Measurements from ENCODE around the gene NEGR1.

GRCh38 chr1:71461416-71461815, 820.9 kb downstream of the NEGR1 start:
- TF ChIP-seq JUND (IDR thresholded peaks at IDR 0.05) (no peak), YY1 (IDR thresholded peaks at IDR 0.05) (no peak), RAD21 (IDR thresholded peaks at IDR 0.05) (no peak), ATF3 (IDR thresholded peaks at IDR 0.05) (no peak), SP1 (IDR thresholded peaks at IDR 0.05) (no peak), GABPA (IDR thresholded peaks at IDR 0.05 in 1 of 2, conservative IDR thresholded peaks at IDR 0.05 in 1 of 2) (no peak), MAX (IDR thresholded peaks at IDR 0.05) (no peak), TAF1 (conservative IDR thresholded peaks at IDR 0.05) (no peak), FOXA1 (IDR thresholded peaks at IDR 0.05) (no peak), EGR1 (IDR thresholded peaks at IDR 0.05; ENCODE audit: low read depth in 2 of 2) (no peak)
- TF ChIP-seq, protein P1, sequence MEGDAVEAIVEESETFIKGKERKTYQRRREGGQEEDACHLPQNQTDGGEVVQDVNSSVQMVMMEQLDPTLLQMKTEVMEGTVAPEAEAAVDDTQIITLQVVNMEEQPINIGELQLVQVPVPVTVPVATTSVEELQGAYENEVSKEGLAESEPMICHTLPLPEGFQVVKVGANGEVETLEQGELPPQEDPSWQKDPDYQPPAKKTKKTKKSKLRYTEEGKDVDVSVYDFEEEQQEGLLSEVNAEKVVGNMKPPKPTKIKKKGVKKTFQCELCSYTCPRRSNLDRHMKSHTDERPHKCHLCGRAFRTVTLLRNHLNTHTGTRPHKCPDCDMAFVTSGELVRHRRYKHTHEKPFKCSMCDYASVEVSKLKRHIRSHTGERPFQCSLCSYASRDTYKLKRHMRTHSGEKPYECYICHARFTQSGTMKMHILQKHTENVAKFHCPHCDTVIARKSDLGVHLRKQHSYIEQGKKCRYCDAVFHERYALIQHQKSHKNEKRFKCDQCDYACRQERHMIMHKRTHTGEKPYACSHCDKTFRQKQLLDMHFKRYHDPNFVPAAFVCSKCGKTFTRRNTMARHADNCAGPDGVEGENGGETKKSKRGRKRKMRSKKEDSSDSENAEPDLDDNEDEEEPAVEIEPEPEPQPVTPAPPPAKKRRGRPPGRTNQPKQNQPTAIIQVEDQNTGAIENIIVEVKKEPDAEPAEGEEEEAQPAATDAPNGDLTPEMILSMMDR (IDR thresholded peaks at IDR 0.05; ENCODE audit: low read depth, low read length, missing input control), result no peak
- TF ChIP-seq, protein P2, sequence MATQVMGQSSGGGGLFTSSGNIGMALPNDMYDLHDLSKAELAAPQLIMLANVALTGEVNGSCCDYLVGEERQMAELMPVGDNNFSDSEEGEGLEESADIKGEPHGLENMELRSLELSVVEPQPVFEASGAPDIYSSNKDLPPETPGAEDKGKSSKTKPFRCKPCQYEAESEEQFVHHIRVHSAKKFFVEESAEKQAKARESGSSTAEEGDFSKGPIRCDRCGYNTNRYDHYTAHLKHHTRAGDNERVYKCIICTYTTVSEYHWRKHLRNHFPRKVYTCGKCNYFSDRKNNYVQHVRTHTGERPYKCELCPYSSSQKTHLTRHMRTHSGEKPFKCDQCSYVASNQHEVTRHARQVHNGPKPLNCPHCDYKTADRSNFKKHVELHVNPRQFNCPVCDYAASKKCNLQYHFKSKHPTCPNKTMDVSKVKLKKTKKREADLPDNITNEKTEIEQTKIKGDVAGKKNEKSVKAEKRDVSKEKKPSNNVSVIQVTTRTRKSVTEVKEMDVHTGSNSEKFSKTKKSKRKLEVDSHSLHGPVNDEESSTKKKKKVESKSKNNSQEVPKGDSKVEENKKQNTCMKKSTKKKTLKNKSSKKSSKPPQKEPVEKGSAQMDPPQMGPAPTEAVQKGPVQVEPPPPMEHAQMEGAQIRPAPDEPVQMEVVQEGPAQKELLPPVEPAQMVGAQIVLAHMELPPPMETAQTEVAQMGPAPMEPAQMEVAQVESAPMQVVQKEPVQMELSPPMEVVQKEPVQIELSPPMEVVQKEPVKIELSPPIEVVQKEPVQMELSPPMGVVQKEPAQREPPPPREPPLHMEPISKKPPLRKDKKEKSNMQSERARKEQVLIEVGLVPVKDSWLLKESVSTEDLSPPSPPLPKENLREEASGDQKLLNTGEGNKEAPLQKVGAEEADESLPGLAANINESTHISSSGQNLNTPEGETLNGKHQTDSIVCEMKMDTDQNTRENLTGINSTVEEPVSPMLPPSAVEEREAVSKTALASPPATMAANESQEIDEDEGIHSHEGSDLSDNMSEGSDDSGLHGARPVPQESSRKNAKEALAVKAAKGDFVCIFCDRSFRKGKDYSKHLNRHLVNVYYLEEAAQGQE (IDR thresholded peaks at IDR 0.05), result no peak
- TF ChIP-seq, protein P3, sequence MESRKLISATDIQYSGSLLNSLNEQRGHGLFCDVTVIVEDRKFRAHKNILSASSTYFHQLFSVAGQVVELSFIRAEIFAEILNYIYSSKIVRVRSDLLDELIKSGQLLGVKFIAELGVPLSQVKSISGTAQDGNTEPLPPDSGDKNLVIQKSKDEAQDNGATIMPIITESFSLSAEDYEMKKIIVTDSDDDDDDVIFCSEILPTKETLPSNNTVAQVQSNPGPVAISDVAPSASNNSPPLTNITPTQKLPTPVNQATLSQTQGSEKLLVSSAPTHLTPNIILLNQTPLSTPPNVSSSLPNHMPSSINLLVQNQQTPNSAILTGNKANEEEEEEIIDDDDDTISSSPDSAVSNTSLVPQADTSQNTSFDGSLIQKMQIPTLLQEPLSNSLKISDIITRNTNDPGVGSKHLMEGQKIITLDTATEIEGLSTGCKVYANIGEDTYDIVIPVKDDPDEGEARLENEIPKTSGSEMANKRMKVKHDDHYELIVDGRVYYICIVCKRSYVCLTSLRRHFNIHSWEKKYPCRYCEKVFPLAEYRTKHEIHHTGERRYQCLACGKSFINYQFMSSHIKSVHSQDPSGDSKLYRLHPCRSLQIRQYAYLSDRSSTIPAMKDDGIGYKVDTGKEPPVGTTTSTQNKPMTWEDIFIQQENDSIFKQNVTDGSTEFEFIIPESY (IDR thresholded peaks at IDR 0.05), result no peak
